ENCODE results near the gene MAP3K5.

- no peak for TF ChIP-seq POLR2A (IDR thresholded peaks at IDR 0.05)
- TF ChIP-seq CTCF (IDR thresholded peaks at IDR 0.05): no peak
Observed at GRCh38 chr6:136591617-136592016, 200.7 kb downstream of the MAP3K5 start.
